GM12878 (cell line): ENCODE results near the gene ATP6AP2. TPM values are rescaled to one million over a fixed set of nuclear protein-coding genes. Genes with fewer than 3 reads are reported as not detected.

ENCODE experiments used
- ATAC-seq: fragments of 200-7000 bp; cut with Tn5 transposase; 3 replicates; pipeline ENCODE4 v1.9.1; 2020; ENCODE audit warnings: mild to moderate bottlenecking, moderate library complexity
- BruUV-seq: library from RNA; stranded (reverse); fragments of 400-500 nt; replicated peaks from 2 replicates; lab custom pipeline; 2021; lab: Mats Ljungman, UMichigan
- CTCF ChIA-PET: fragments of 300-600 bp; sonication (Branson Sonifier 250); formaldehyde crosslinking; extraction: SDS; loops from one replicate; lab custom pipeline; 2021; ENCODE audit warnings: inconsistent platforms; lab: Yijun Ruan, JAX
- POLR2A ChIA-PET: fragments of 350-600 bp; formaldehyde crosslinking; extraction: SDS; loops from one replicate; lab custom pipeline; 2021; ENCODE audit warnings: inconsistent platforms; lab: Charles Lee
- RAD21 ChIA-PET: fragments of 300-600 bp; sonication (Branson Sonifier 250); formaldehyde crosslinking; loops from one replicate; lab custom pipeline; 2023; ENCODE audit warnings: antibody characterized with exemption; ENCODE audit not compliant: unreplicated experiment; lab: Charles Lee
- SMC1A ChIA-PET: fragments of 300-600 bp; sonication (Branson Sonifier 250); formaldehyde crosslinking; loops from one replicate; lab custom pipeline; 2023; ENCODE audit not compliant: unreplicated experiment, uncharacterized antibody; lab: Charles Lee
- DNase-seq: peaks from one replicate; pipeline ENCODE4 v3.0.0-alpha.2; 2011; ENCODE audit warnings: low read depth, low spot score
- FAIRE-seq: peaks from 3 replicates; lab custom pipeline; 2011; peaks lifted over from hg19 to GRCh38; lab: Jason Lieb, UNC
- H2AFZ ChIP-seq: 2 replicates; pipeline ENCODE4 v1.6.0; 2011; ENCODE audit warnings: low read depth, low read length, control low read depth; ENCODE audit not compliant: control insufficient read depth
- H3K27ac ChIP-seq: 2 replicates; pipeline ENCODE4 v1.5.1; 2011; ENCODE audit warnings: control low read depth; ENCODE audit not compliant: control insufficient read depth, insufficient read depth
- H3K27me3 ChIP-seq, 2 experiments: replicated peaks in 1 of 2; 2 replicates each; pipeline versions ENCODE4 v1.6.0 to v1.6.1; 2011; ENCODE audit warnings: low read length in 1 of 2; ENCODE audit not compliant: control insufficient read depth in 2 of 2, insufficient read depth in 2 of 2
- H3K36me3 ChIP-seq, 2 experiments: 2 replicates each; pipeline ENCODE4 v1.5.1; 2011; ENCODE audit warnings: low read length in 1 of 2; ENCODE audit not compliant: control insufficient read depth in 2 of 2, insufficient read depth in 2 of 2
- H3K4me1 ChIP-seq: 2 replicates; pipeline ENCODE4 v1.6.1; 2011; ENCODE audit warnings: mild to moderate bottlenecking, low read length, moderate library complexity, mixed read lengths; ENCODE audit not compliant: control insufficient read depth, insufficient read depth
- H3K4me2 ChIP-seq: 2 replicates; pipeline ENCODE4 v1.6.0; 2011; ENCODE audit warnings: control low read depth; ENCODE audit not compliant: control insufficient read depth, insufficient read depth
- H3K4me3 ChIP-seq: fragments of 200-600 bp; sonication (generic); 2 replicates; pipeline ENCODE4 v1.5.1; 2016
- H3K79me2 ChIP-seq: 2 replicates; pipeline ENCODE4 v1.6.0; 2011; ENCODE audit warnings: low read length; ENCODE audit not compliant: control insufficient read depth, insufficient read depth
- H3K9ac ChIP-seq: 2 replicates; pipeline ENCODE4 v1.8.0; 2011; ENCODE audit warnings: low read length, control low read depth, mixed read lengths; ENCODE audit not compliant: control insufficient read depth, insufficient read depth
- H3K9me3 ChIP-seq: replicated peaks from 3 replicates; pipeline ENCODE4 v1.5.1; 2011; ENCODE audit warnings: mild to moderate bottlenecking, low read length; ENCODE audit not compliant: control insufficient read depth, insufficient read depth
- H4K20me1 ChIP-seq: 2 replicates; pipeline ENCODE4 v1.6.0; 2011; ENCODE audit not compliant: control insufficient read depth, insufficient read depth
- KLF5 ChIP-seq: fragments of 450-650 bp; IDR thresholded peaks from 2 replicates; pipeline ENCODE4 v1.6.1; 2014; ENCODE audit warnings: mild to moderate bottlenecking; ENCODE audit not compliant: partially characterized antibody
- NFIC ChIP-seq: IDR thresholded peaks from 2 replicates; pipeline ENCODE4 v1.6.1; 2012; ENCODE audit warnings: low read depth, mild to moderate bottlenecking, inconsistent platforms, low read length, moderate library complexity
- POLR2AphosphoS2 ChIP-seq: IDR thresholded peaks from 2 replicates; pipeline ENCODE4 v1.6.1; 2011; ENCODE audit warnings: low read depth, mild to moderate bottlenecking, low read length, improper control_type of control experiment, moderate library complexity
- RELB ChIP-seq: fragments of 450-650 bp; IDR thresholded peaks from 2 replicates; pipeline ENCODE4 v1.6.1; 2017; ENCODE audit warnings: low read depth, mild to moderate bottlenecking, moderate library complexity
- SUZ12 ChIP-seq: fragments of 200-600 bp; sonication (generic); IDR thresholded peaks from one replicate; pipeline ENCODE4 v1.6.1; 2018; ENCODE audit warnings: antibody characterized with exemption, mild to moderate bottlenecking; ENCODE audit not compliant: unreplicated experiment
- ZNF207 ChIP-seq: fragments of 450-650 bp; IDR thresholded peaks from 2 replicates; pipeline ENCODE4 v1.6.1; 2014; ENCODE audit warnings: antibody characterized with exemption, mild to moderate bottlenecking, borderline replicate concordance
- ZSCAN29 ChIP-seq: fragments of 450-650 bp; IDR thresholded peaks from 2 replicates; pipeline ENCODE4 v1.6.1; 2017; ENCODE audit warnings: mild to moderate bottlenecking, moderate library complexity
- WGBS: methylation state at CpG from one replicate; pipeline ENCODE4 v1.1.6; 2016; ENCODE audit warnings: low lambda C conversion rate; ENCODE audit not compliant: insufficient replicate concordance, insufficient coverage; ENCODE audit errors: missing lambda C conversion rate; 5-methylcytosine and 5-hydroxymethylcytosine counted together
- in situ Hi-C: fragments of 300-500 bp; cut with MboI; formaldehyde crosslinking; loops from 9 replicates; pipeline ENCODE4 v1.14.3; 2018; ENCODE audit warnings: mixed read lengths
- intact Hi-C: fragments of 100-400 bp; cut with micrococcal nuclease; formaldehyde crosslinking; loops from one replicate; pipeline ENCODE4 v1.14.2; 2022; ENCODE audit not compliant: unreplicated experiment
- polyA plus RNA-seq, 11 experiments: library from polyadenylated mRNA; depleted of rRNA in 4 of 11; unstranded in 6 of 11; stranded (reverse) in 5 of 11; fragments of >200 nt; fragmentation: Nextera tagmentation in 4 of 11; fragmentation: Illumina TruSeq in 1 of 11; extraction: Ambion mirVana in 4 of 11; extraction: Trizol in 1 of 11; gene quantifications; 1 replicate in 1 of 11; 2 replicates in 10 of 11; pipeline versions ENCODE4 v1.2.1 to v1.2.3, GENCODE V29; 2011 to 2016; ENCODE audit warnings: inconsistent platforms in 2 of 11, missing spikeins in 2 of 11, low read depth in 1 of 11
- total RNA-seq, 4 experiments: library from RNA; depleted of rRNA in 3 of 4; stranded (reverse); fragments of >200 nt in 3 of 4; fragmentation: Illumina TruSeq in 1 of 4; extraction: Trizol in 1 of 4; gene quantifications; 2 replicates each; pipeline versions ENCODE4 v1.2.1 to v1.2.3, GENCODE V29; 2013 to 2021

The ATP6AP2 gene
- total and polyA plus RNA-seq, 10 of the 15 experiments (the other 5 are each of a cell fraction or from before 2014, with no cell fraction given) = 36.3 to 141 (median 56.0) TPM

GRCh38 chrX:40542208-40542607, 38.6 kb upstream of the ATP6AP2 start:
- intact Hi-C loops = loop anchor here (10.0 kb wide), 1 partner anchor 573 kb away; no protein-coding TSS in a partner anchor
- FAIRE-seq (no peak), ATAC-seq (no peak), DNase-seq (no peak)
- peaks cover 11% of the 10 kb centered on the region for H3K4me1 ChIP-seq
- H3K79me2 ChIP-seq = no peaks in the 10 kb centered on the region
- BruUV-seq = no TSS peak
- peaks cover 6% of the 10 kb centered on the region; the same call in 1 of the 3 replicates for H3K9me3 ChIP-seq
- ChIA-PET SMC1A (interaction anchor here (0.9 to 1.2 kb wide), 2 partner anchors 24 to 252 kb away, joined by 3 to 4 read pairs; no protein-coding TSS in a partner anchor), RAD21 (no interaction called here), CTCF (interaction anchor here (0.8 to 1.5 kb wide), 6 partner anchors 11 to 1885 kb away, joined by 3 to 4 read pairs (median 4); no protein-coding TSS in a partner anchor), POLR2A (interaction anchor here (0.6 kb wide), 1 partner anchor 36 kb away, joined by 6 read pairs; no protein-coding TSS in a partner anchor)
- no peak overlapping the region for H3K9ac ChIP-seq
- H3K27ac ChIP-seq = no peak overlapping the region
- H3K27me3 ChIP-seq = peaks cover 0 to 2% of the 10 kb centered on the region in 2 experiments; a peak in 1 of 4 replicates
- no peak for TF ChIP-seq ZNF207
- no peak for TF ChIP-seq SUZ12
- TF ChIP-seq ZSCAN29 = no peak
- no peak for TF ChIP-seq POLR2AphosphoS2
- no peak for TF ChIP-seq NFIC
- TF ChIP-seq RELB = no peak
- TF ChIP-seq KLF5 = no peak
- H3K4me3 ChIP-seq = no peak overlapping the region
- no peak overlapping the region for H3K4me2 ChIP-seq
- H4K20me1 ChIP-seq = no peaks in the 10 kb centered on the region
- in situ Hi-C loops = loop anchor here (5.0 kb wide), 1 partner anchor 100 kb away; no protein-coding TSS in a partner anchor
- H2AFZ ChIP-seq = no peak overlapping the region
- WGBS = 71% methylated on average over 10 of the region's 10 CpGs
- no peaks in the 10 kb centered on the region for H3K36me3 ChIP-seq
